GM21576 (cell line): ENCODE measurements around the gene PPP2R2C.

Source experiments
- ATAC-seq: cut with Tn5 transposase; IDR thresholded peaks from one replicate; pipeline ENCODE4 v1.9.1; 2021; ENCODE audit warnings: mild to moderate bottlenecking, moderate library complexity; ENCODE audit not compliant: unreplicated experiment

The PPP2R2C gene

GRCh38 chr4:6316461-6317003, 155.9 kb downstream of the PPP2R2C start:
- no peak for ATAC-seq

- ATAC-seq, result no peak
These were observed 159.2 kb downstream of the PPP2R2C start for GRCh38 chr4:6313216-6313615.

- ATAC-seq, result no peak
These were observed 162.6 kb downstream of the PPP2R2C start for GRCh38 chr4:6309777-6310176.

- ATAC-seq, result no peak
These were observed 163.3 kb downstream of the PPP2R2C start for GRCh38 chr4:6308899-6309643.

GRCh38 chr4:6307891-6308290, 164.5 kb downstream of the PPP2R2C start:
- no peak for ATAC-seq

GRCh38 chr4:6307230-6307629, 165.2 kb downstream of the PPP2R2C start:
- no peak for ATAC-seq

- ATAC-seq, result no peak
These were observed 166.1 kb downstream of the PPP2R2C start for GRCh38 chr4:6306299-6306698.

GRCh38 chr4:6303943-6304342, 168.5 kb downstream of the PPP2R2C start:
- ATAC-seq, result no peak

GRCh38 chr4:6302869-6303268, 169.5 kb downstream of the PPP2R2C start:
- no peak for ATAC-seq

- no peak for ATAC-seq
These were observed 170.5 kb downstream of the PPP2R2C start for GRCh38 chr4:6301732-6302442.

GRCh38 chr4:6301051-6301731, 171.2 kb downstream of the PPP2R2C start:
- no peak for ATAC-seq

- no peak for ATAC-seq
These were observed 172.1 kb downstream of the PPP2R2C start for GRCh38 chr4:6300359-6300758.

- no peak for ATAC-seq
These were observed 172.5 kb downstream of the PPP2R2C start for GRCh38 chr4:6299875-6300274.

GRCh38 chr4:6298852-6299251, 173.6 kb downstream of the PPP2R2C start:
- ATAC-seq, result no peak

- no peak for ATAC-seq
These were observed 174.4 kb downstream of the PPP2R2C start for GRCh38 chr4:6298035-6298434.

GRCh38 chr4:6297266-6297815, 175.1 kb downstream of the PPP2R2C start:
- ATAC-seq, result no peak

- no peak for ATAC-seq
These were observed 176.4 kb downstream of the PPP2R2C start for GRCh38 chr4:6296026-6296425.

GRCh38 chr4:6295495-6295894, 176.9 kb downstream of the PPP2R2C start:
- no peak for ATAC-seq

GRCh38 chr4:6294705-6295421, 177.6 kb downstream of the PPP2R2C start:
- no peak for ATAC-seq

- ATAC-seq, result no peak
These were observed 178.8 kb downstream of the PPP2R2C start for GRCh38 chr4:6293661-6294060.

- no peak for ATAC-seq
These were observed 179.3 kb downstream of the PPP2R2C start for GRCh38 chr4:6293097-6293445.
